HG03521 (cell line): ENCODE data around the gene SENP1.
"Not testable (repeated sequence)": the region's sequence is repeated elsewhere in the genome, so short reads cannot be mapped to it uniquely, and the experiment has no call there.

Experiments
- ATAC-seq: cut with Tn5 transposase; IDR thresholded peaks from one replicate; pipeline ENCODE4 v1.9.1; 2021; ENCODE audit warnings: mild to moderate bottlenecking, moderate library complexity; ENCODE audit not compliant: unreplicated experiment

Gene SENP1

GRCh38 chr12:48115957-48116356 is 10.1 kb upstream of the SENP1 start:
- no peak for ATAC-seq

GRCh38 chr12:48111312-48111693 is 5.4 kb upstream of the SENP1 start:
- not testable (repeated sequence) for ATAC-seq

- no peak for ATAC-seq
These were observed 4.9 kb upstream of the SENP1 start for GRCh38 chr12:48110691-48111311.

DNA sequence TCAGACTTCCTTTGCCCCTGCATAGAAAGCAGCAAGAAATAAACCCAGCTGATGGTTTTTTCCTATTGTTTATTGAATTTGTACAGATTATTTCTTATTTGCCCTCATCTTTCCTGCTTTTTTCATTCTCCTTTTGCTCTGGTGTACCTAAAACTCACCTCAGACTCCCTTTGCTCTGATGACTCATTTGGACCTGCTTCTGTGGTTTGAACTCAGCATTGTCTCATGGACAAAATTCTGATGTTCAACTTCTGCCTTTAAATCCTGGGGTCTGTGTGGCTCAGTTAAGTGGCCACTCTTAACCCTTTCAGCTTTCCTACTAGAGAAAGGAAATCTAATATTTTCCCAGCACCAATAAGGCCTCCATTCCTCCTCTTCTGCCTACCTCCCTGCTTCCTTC is 3.5 kb upstream of the SENP1 start:
- ATAC-seq, result no peak

GRCh38 chr12:48106681-48107613 is 1.1 kb upstream of the SENP1 start:
- no peak for ATAC-seq

DNA sequence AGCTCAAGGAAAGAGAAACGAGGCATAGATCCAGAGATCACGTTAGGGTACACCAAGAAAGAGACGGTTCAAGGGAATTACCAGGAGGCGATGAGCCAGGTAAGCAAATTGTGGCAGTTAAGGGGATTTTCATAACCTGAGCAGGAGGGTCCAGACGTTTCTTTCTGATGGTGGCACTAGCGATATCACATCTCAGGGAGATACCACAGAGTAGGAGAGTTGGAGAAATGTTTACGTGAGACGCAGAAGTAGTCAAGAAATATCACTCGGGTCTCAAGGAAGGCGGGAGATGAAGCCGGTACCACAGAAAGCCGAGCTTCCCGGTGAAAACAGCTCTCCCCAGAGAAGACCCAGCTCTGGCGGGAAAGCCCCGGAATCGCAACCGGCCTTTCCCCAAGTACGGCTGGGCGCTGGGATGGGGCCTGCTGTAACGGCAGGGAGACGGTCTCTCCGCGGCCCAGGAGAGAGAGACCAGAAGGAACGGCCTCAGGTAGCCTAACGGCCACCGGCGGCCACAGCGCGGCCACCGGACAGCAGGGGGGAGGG is 485 bp downstream of the SENP1 start:
- peak; percentile 13 for ATAC-seq

- no peak for ATAC-seq
These were observed 1.3 kb downstream of the SENP1 start for GRCh38 chr12:48104531-48104930.

DNA sequence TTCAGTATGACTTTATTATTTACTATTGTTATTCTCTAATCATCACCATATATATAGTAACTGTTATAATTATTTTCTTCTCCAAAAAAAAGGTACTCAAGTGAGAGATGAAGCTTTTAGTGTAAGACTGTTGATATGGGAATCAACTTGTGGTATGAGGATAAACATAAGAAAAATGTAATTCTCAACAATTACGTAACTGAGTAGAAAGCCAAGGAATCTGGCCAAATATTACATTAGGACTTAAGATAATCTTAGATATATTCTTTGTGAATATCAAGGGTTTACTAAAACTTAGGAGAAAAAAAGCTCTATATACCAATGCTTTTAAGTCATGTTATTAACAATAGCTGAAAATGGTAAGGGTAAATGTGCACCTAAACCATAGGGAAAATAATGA is 13.3 kb downstream of the SENP1 start:
- ATAC-seq, result no peak

DNA sequence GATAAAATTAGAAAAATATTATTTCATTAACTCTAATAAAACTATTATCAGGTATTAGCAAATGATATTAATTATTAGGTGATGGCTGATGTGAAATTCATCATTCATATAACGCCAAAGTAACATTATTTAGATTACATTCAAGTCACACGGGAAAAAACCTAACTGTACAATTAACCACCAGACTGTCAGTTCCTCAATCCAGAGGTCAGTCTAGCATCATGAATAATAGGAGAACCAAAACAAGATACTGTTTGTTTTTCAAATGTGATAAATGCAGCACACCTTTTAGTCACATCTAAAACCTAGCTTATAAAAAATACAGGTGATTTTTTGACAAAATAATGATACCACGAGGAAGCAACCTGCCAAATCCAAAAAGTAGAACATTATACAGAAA is 19.6 kb downstream of the SENP1 start:
- ATAC-seq, result no peak

- ATAC-seq, result no peak
These were observed 20.9 kb downstream of the SENP1 start for GRCh38 chr12:48084841-48085460.

- no peak for ATAC-seq
These were observed 21.8 kb downstream of the SENP1 start for GRCh38 chr12:48084066-48084465.

DNA sequence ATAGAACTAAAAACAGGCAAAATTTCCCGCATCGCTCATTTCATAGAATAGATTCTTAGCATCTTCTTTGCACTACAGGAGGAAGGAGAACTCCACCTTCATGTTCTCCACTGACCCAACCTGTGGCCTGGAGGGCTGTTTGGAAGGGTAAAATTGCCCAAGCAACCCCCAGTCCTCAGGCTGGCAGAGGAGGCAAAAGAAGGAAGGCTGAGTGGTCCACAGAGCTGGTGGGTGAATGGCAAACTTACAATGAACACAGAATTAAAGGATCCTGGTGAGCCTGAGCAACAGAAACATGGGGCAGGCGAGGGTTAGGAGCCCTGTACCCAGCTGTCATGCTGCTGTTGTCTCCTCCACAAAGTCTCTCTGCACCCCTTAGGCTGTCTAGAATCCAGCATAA is 25.1 kb downstream of the SENP1 start:
- no peak for ATAC-seq

DNA sequence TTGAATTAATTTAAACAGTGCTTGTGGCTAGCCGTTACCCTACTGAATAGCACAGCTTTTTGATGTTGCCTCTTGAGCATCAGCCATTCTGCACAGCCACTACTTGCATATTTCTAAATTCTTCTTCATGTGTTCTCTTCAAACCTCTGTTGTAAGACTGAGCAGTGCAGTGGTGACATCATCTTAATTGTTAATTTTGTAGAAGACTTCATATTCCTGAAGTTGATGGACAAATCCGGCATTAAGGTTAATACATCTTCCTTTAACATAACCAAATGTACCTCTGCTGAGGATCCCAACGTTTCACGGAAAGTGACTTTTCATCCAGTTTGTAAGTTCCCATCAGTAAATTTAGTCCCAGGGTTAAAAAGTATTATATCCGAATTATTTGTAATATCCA is 25.6 kb downstream of the SENP1 start:
- ATAC-seq, result no peak

DNA sequence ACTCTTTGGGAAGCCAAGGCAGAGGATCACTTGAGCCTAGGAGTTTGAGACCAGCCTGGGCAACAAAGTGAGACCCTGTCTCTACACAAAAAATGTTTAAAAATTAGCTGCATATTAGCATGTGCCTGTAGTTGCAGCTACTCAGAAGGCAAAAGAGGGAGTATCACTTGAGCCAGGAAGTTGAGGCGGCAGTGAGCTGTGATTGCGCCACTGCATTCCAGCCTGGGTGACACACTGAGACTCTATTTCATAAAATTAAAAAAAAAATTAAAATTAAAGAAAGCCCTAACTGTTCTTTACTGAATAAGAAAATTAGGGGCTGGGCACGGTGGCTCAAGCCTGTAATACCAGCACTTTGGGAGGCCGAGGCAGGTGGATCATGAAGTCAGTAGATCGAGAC is 27.0 kb downstream of the SENP1 start:
- ATAC-seq, result no peak

GRCh38 chr12:48077111-48077510 is 28.8 kb downstream of the SENP1 start:
- no peak for ATAC-seq

DNA sequence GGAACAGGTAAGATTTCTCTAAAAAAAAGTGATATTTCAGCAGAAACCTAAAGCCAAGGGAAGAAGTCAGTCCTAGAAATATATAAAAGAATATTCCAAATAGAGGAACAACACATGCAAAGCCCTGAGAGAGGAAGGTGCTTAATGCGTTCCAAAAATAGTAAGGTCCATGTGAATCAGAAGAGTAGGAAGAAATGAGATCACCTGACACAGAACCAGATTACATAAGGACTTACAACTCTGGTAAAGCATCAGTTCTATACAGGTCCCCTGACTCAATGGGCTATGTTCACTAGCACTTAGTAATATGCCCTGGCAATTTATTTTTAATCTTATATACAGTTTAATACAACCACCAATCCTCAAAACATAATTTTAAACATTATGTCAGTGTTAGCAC is 30.0 kb downstream of the SENP1 start:
- no peak for ATAC-seq

DNA sequence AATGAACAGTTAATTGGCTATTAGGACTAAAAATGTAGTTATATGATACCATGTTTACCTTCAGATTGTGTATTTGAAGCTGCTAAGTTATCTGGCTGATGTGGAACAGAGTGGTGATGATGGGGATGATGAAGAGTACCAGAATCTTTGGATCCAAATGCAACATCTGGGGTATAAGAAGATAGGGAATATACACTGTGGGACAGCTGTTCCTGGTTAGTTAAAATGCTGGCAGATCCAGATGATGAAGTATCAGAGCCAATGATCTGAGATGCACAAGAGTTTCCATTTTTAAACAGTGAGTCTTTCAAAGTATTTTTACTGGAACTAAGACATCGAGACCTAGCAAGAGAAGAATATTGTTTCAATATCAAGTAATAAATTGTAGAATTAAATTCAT is 31.6 kb downstream of the SENP1 start:
- ATAC-seq, result no peak

GRCh38 chr12:48072266-48072665 is 33.6 kb downstream of the SENP1 start:
- no peak for ATAC-seq

- ATAC-seq, result no peak
These were observed 34.1 kb downstream of the SENP1 start for GRCh38 chr12:48071808-48072207.

GRCh38 chr12:48070731-48071130 is 35.1 kb downstream of the SENP1 start:
- ATAC-seq, result no peak

- ATAC-seq, result no peak
These were observed 35.8 kb downstream of the SENP1 start for GRCh38 chr12:48070033-48070432.

DNA sequence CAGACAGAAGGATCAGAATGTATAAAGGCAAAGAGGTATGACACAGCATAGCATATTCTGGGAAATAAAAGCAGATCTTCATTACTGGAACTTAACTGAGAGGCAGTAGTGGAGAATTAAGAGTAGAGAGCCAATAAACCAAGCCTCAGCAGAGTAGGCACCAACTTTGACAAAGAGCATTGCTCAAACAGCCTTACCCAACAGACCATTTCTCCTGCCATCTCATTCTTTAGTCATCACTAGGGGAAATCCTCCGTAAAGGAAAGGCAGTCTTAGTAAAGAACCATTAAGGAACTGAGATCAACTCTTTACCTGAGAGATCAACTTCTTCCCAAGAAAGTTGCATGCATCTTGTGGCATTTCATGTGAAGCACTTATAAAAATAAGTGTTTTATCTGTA is 36.6 kb downstream of the SENP1 start:
- no peak for ATAC-seq
